Effector memory CD4-positive, alpha-beta T cell (primary cell): ENCODE measurements around the gene SEMA6D.

Source experiments
- DNase-seq, 3 donors: peaks; one replicate each; pipeline ENCODE4 v3.0.0-alpha.2; 2020
- H3K27ac ChIP-seq: 2 replicates; pipeline ENCODE4 v1.7.0; 2013; ENCODE audit warnings: mild to moderate bottlenecking, low read length, moderate library complexity; ENCODE audit not compliant: insufficient read depth, poor library complexity, severe bottlenecking
- H3K27me3 ChIP-seq: replicated peaks from 2 replicates; pipeline ENCODE4 v1.7.0; 2013; ENCODE audit warnings: mild to moderate bottlenecking, low read length; ENCODE audit not compliant: insufficient read depth, control insufficient read depth, poor library complexity, severe bottlenecking
- H3K36me3 ChIP-seq: 2 replicates; pipeline ENCODE4 v1.7.0; 2013; ENCODE audit warnings: mild to moderate bottlenecking, low read length, moderate library complexity; ENCODE audit not compliant: control insufficient read depth, insufficient read depth
- H3K4me1 ChIP-seq: 2 replicates; pipeline ENCODE4 v1.7.0; 2013; ENCODE audit warnings: low read length, mild to moderate bottlenecking; ENCODE audit not compliant: control insufficient read depth, insufficient read depth, poor library complexity, severe bottlenecking
- H3K4me3 ChIP-seq: 2 replicates; pipeline ENCODE4 v1.7.0; 2013; ENCODE audit warnings: low read length, low read depth, mild to moderate bottlenecking; ENCODE audit not compliant: insufficient read depth, poor library complexity, severe bottlenecking
- H3K9me3 ChIP-seq: 2 replicates; pipeline ENCODE4 v1.7.0; 2013; ENCODE audit warnings: mild to moderate bottlenecking, low read length, moderate library complexity; ENCODE audit not compliant: control insufficient read depth

SEMA6D gene

DNA sequence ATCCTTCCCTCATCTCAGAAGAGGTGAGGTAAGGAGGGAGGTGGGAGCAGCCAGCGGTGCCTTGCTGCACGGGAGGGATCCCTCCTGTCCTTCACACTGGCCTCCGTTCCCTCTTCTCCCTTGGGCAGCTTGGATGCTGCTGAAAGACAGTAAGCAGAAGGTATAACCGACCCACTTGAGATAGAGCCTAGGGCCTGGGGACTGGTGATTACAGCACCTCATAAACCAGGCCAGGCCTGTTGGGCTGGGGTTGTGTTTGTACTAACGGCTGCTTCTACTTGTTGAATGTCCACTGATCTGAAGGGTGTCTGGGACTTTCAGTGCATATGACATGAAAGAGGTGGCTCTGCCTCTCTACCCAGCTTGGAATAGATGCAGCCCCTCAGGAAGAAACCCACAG, 25.0 kb downstream of the SEMA6D start:
- no peaks in the 10 kb centered on the region for H3K4me1 ChIP-seq
- H3K27ac ChIP-seq: no peak overlapping the region
- no peak overlapping the region for H3K4me3 ChIP-seq
- H3K27me3 ChIP-seq: no peaks in the 10 kb centered on the region
- H3K36me3 ChIP-seq: no peaks in the 10 kb centered on the region
- DNase-seq: no peak
- H3K9me3 ChIP-seq: no peaks in the 10 kb centered on the region

DNA sequence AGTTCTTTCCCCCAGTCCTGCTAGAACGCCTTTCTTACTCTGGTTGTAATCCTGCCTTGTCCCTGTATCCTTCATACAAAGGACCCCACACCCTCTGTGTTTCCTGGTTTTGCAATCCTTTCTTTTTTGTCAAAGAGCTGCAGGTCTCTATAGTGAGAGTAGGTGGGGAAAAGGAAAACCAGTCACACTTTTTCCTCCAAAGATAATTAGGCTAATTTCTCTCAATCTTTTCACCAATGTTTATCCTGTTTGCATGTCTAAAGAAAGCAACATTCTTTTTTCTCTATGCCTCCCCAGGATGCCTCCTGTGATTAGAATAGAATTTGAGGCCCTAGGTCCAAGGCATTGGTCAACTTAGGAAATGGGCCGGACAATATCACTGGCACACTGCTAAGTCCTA, 25.4 kb downstream of the SEMA6D start:
- DNase-seq: no peak
- Histone ChIP-seq H3K36me3 (no peaks in the 10 kb centered on the region), H3K27me3 (no peaks in the 10 kb centered on the region), H3K9me3 (no peaks in the 10 kb centered on the region), H3K4me3 (no peak overlapping the region), H3K4me1 (no peaks in the 10 kb centered on the region), H3K27ac (no peak overlapping the region)

DNA sequence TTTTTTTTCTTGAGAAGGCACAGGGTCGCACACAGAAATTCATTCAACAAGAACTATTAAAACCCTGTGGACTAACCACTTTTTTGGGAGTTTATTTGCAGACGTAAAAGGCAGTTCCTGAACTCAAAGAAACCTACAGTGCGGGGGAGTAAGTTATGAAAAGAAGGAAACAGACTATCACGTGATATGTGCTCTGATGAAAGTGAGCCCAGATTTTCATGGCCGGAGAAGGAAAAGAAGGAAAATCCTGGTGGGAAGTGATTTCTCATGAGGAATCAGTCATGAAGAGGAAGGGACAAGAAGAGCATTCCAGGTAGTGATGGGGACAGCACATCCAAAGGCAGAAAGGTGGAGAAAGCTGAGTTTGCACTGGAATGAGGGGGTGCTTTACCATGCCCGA, 26.1 kb downstream of the SEMA6D start:
- Histone ChIP-seq H3K9me3 (no peaks in the 10 kb centered on the region), H3K36me3 (no peaks in the 10 kb centered on the region), H3K27ac (no peak overlapping the region), H3K27me3 (no peaks in the 10 kb centered on the region), H3K4me3 (no peak overlapping the region), H3K4me1 (no peaks in the 10 kb centered on the region)
- DNase-seq: no peak

DNA sequence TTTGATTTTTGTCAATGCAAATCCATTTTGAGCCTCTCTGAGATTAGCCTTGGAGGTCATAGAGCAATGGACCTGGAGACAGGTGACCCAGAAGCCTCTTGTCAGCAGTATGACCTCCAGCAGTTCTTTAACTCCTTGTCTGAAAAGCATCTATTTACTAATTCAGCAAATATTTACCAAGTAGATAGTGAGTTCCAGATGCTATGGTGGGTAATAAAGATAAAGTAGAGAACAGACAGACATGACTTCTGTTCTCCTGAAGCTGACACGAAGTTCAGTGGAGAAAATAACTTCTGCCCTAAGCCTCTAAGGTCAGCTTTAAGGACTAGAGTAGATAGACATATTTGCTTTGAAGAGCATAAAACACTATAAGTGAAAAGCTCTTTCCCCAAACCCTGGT, 26.6 kb downstream of the SEMA6D start:
- Histone ChIP-seq H3K36me3 (no peaks in the 10 kb centered on the region), H3K27me3 (no peaks in the 10 kb centered on the region), H3K4me1 (no peaks in the 10 kb centered on the region), H3K4me3 (no peak overlapping the region), H3K27ac (no peak overlapping the region), H3K9me3 (no peaks in the 10 kb centered on the region)
- DNase-seq: no peak

DNA sequence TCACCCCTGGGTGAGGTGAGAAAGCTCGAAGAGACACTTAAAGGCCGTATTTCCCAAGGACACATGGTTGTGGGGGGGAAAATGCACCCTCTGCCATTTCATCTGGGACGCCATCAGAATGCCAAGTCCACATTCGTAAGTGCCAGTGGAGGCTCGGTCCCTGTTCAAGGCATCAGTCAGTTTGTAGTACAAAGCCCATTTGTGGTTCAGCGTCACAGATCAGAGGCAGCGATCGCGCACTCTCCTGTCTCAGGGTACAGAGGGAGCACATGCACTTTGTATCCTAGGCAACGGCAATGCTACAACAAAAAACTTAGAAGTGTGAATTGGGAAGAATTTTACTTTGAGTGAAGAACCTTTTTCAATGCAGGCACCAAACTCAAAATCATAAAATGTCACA, 27.2 kb downstream of the SEMA6D start:
- no peak overlapping the region for H3K4me3 ChIP-seq
- no peaks in the 10 kb centered on the region for H3K27me3 ChIP-seq
- no peaks in the 10 kb centered on the region for H3K4me1 ChIP-seq
- no peaks in the 10 kb centered on the region for H3K36me3 ChIP-seq
- DNase-seq: no peak
- H3K9me3 ChIP-seq: no peaks in the 10 kb centered on the region
- H3K27ac ChIP-seq: no peak overlapping the region

DNA sequence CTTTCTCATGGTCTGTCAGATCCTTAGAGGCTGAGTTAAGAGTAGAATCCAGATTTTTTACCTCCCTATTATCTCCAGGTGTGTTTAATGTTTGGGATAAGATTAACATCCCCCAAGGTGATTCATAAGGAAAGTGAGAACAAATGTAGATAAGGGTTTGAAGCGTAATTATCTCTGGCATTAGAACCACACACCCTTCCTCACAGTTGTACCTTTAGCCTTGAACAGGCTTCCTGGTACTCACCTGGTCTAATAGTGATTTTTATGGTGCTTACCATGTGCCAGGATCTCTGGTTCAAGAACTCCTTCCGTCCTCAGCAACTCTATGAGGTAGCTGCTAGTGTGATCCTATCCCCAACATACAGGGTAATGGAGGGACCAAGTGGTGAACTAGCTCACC, 27.7 kb downstream of the SEMA6D start:
- Histone ChIP-seq H3K27me3 (no peaks in the 10 kb centered on the region), H3K4me1 (no peaks in the 10 kb centered on the region), H3K36me3 (no peaks in the 10 kb centered on the region), H3K27ac (no peak overlapping the region), H3K4me3 (no peak overlapping the region), H3K9me3 (no peaks in the 10 kb centered on the region)
- DNase-seq: no peak

DNA sequence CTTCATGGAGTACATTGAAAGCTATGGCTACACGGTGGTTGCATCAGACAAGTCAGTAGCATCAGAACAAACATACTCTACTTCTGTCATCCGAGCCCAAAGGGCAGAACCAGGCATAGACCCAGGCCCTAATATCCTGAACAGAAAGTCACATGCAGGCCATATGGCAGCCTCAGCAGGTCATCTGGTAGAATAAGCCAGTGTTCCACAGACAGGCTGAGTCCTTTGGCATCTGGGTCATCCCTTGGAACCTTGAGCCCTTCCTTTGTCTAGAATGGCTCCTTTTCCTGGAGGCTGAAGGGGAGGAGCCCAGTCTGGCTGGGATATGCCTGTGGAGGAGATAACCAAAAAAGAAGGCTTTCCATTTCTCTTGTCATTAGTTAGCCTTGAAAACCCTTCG, 29.2 kb downstream of the SEMA6D start:
- H3K36me3 ChIP-seq: no peaks in the 10 kb centered on the region
- H3K4me1 ChIP-seq: no peaks in the 10 kb centered on the region
- DNase-seq: no peak
- H3K4me3 ChIP-seq: no peak overlapping the region
- H3K27ac ChIP-seq: no peak overlapping the region
- H3K9me3 ChIP-seq: no peaks in the 10 kb centered on the region
- H3K27me3 ChIP-seq: no peaks in the 10 kb centered on the region

DNA sequence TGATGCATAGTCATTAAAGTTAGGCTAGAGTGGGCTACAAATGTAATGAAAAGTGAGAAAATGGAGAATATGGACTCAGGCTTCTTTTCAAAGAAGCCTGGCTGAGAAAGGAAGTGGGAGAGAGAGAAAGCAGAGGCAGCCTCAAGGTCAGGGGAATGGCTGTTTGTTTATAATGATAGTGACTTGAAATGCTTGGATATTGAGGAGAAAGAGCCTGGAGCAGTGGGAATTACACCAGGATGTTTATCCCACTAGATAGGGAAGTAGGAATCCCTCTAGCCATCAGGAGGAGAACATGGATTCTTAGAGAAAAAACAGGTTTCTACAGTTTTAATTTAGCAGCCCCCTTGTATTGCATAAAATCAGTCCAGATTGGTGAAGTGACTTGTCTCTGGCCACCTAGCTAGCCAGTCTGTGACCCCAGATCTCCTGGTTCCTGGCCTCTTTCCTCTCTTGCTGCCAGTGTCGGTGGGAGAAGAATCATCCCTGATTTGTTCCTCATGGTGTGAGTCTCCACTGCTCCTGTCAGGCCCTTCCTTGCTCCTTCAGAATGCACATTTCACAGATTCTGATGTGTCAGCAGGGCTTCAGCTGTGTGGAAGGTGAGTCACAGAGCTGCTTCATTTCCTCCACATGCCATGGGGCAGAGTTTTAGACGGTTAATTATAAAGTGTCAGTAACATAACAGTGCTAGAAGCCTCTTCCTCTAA, 32.9 kb downstream of the SEMA6D start:
- Histone ChIP-seq H3K36me3 (no peaks in the 10 kb centered on the region), H3K27ac (no peak overlapping the region), H3K4me3 (no peak overlapping the region), H3K27me3 (no peaks in the 10 kb centered on the region), H3K4me1 (no peaks in the 10 kb centered on the region), H3K9me3 (no peaks in the 10 kb centered on the region)
- no peak for DNase-seq

DNA sequence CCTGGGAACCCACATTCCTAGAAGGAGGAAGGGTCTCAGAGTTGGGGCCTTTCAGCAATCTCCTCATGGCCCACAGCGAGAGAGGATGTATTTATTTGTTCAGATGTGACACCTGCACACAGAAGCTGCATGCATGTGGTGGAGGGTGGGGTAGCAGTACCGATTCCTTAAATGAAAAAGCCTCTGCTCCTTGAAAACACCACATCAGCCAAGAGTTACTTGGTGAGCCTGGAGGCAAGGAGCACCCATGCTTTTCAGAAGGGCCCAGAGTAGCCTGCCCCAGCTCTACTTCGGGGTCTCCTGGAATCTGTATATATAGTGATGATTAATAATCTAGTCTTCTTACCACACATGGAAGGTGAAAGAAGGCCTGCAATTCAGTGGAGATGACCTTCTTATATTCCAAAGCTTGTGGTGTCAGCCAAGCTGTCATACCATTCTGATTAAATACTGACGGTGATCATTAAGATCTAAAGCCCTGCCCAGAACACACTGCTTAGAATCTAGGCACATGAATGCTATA, 33.5 kb downstream of the SEMA6D start:
- H3K27ac ChIP-seq: no peak overlapping the region
- H3K9me3 ChIP-seq: no peaks in the 10 kb centered on the region
- H3K4me3 ChIP-seq: no peak overlapping the region
- no peaks in the 10 kb centered on the region for H3K4me1 ChIP-seq
- H3K36me3 ChIP-seq: no peaks in the 10 kb centered on the region
- H3K27me3 ChIP-seq: no peaks in the 10 kb centered on the region
- no peak for DNase-seq

DNA sequence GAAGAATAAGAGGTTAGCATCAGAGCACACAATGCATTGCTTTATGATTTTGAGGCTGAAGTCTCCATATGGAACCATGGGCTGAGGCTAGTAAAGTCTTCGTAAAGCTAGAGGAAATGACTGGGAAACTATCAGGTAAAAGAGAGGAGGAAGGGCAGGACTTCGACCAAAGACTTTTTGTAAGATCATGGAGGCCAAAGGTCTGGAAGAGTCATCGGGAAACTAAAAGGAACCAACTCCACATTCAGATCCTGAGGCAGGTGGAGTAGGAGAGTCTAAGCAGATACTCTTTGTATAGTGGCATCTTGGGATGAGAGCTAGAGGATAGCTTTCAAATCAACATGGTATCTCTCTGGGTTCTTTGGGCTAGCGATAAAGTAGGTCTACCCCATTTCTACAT, 36.3 kb downstream of the SEMA6D start:
- DNase-seq: no peak
- H3K27me3 ChIP-seq: no peaks in the 10 kb centered on the region
- no peaks in the 10 kb centered on the region for H3K9me3 ChIP-seq
- no peak overlapping the region for H3K27ac ChIP-seq
- no peaks in the 10 kb centered on the region for H3K4me1 ChIP-seq
- H3K36me3 ChIP-seq: no peaks in the 10 kb centered on the region
- H3K4me3 ChIP-seq: no peak overlapping the region
